A549 treated with Hydrocortisone at 1 μM for 4 hours (cell line): ENCODE measurements around the gene CACNA1S. TPM values are rescaled to one million over a fixed set of nuclear protein-coding genes. Genes with fewer than 3 reads are reported as not detected.

Source experiments
- total RNA-seq: library from RNA; stranded (reverse); fragments of 200-300 nt; extraction: Qiagen RNA extraction; gene quantifications from 5 replicates; pipeline ENCODE4 v1.2.3, GENCODE V29; 2022

Gene CACNA1S
- total RNA-seq, result 0.02 TPM in 1 of 5 replicates, not detected in the others

DNA sequence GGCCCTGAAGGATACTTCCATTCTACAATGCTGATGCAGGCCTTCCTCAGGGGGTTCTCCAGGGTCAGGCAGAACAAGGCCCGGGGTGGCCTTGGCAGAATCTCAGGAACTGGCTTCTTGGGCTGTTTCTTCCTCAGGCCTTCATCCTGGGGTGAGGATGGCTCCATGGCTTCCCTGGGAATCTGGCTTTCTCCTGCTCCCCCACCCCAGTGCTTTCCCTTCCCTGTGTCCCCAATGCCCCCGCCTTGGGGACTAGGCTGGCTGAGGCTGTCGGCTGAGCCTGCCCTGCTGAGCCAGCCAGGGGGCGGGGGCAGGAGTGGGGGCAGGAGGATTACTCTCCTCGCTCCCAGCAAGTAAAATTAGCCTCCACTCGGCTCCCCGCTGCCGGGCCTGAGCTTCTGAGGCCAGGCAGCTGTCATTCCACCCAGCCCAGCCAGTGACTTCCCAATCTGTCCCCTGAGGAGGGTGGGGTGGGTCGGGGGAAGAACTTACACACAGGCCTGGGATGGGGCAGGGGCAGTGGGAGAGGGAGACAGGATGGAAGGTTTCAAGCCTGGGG, at the start of gene CACNA1S:
CACNA1S (minus strand) TSS at position 254 of the 559 bp plus-strand sequence; CDS start at position 167, 87 bp downstream.

DNA sequence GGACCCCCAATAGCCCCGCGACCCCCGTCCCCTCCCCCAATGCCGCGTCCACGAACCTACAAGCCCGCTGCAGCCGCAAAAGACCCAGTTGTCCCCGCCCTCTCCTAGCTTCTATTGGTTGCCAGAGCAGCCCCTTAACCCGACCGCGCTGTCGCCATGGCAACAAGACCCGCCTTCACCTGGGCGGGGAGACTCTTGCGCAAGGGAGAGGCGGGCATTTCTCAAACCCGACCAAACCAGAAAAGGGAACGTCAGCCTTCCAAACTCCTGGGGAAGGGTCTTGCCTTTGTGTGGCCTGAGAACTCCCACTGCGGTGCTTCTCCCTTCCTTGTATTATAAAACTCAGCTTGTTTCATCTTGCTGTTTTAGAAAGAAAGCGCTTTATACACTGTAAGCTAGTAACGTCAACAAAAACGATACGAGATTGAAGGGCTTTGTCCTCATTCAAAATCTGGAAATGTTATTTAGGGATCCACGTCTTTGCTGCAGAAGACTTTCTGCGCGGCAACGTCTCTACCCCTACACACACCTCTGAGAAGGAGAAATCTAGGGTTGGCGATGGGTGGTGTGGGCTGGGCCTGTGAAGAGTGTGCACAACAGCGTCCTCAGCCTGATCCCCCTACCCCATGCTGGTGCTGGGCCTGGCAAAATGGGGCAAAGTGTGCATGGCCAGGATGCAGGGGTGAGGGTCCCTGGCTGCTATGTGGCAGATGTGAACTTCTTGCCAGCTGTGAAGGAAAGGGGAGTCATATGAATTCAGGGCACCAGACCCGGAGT, 42.4 kb upstream of the CACNA1S start, which contains the start of gene TMEM9:
TMEM9 (minus strand) TSS at position 86 of the 777 bp plus-strand sequence. CDS start 551 bp downstream, outside the sequence.

DNA sequence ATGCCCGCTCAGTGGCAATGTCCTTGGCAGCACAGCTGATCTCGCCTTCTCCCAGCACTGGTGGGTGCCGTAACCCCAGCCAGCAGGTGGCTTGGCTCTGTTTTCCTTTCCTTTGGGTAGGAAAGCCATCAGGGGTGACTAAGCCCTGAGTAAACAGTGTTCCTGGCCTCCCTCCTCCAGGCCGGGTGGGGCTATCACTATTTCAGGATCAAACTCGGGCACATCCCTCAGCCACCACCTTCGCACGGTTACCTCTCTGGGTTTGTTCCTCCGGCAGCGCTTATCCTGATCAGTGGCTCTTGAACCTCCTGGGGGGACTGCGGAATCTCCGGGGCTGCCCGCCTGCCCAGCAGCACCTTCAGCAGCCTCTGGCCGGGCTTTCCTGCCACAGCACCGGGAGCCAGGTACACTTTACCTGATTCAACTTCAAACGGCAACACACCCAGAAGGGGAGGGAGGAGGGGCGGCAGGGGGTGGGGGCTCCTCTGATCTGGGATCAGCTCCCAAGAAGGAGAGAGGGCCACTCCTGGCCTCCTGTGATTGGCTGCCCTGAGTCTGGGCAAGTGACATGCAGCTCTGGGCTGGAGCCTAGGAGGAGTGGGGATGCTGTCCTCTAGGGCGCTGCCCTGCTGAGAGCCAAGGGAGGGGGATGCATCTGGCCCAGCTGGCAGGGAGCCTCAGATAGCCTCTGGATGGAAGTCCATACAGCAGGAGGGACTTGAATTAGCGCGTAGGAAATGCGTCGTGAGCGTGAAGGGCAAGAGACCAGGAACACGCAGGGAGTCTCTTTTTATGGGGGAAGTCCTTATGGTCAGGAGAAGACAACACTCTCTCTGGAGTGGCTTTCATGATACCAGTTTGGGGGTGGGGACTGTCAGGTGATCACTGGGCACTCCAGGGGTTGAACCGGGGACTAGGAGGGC, 14.9 kb upstream of the CACNA1S start, which contains the start of gene ASCL5:
ASCL5 (minus strand) TSS at position 353 of the 923 bp plus-strand sequence. CDS start 11,812 bp downstream, outside the sequence.

DNA sequence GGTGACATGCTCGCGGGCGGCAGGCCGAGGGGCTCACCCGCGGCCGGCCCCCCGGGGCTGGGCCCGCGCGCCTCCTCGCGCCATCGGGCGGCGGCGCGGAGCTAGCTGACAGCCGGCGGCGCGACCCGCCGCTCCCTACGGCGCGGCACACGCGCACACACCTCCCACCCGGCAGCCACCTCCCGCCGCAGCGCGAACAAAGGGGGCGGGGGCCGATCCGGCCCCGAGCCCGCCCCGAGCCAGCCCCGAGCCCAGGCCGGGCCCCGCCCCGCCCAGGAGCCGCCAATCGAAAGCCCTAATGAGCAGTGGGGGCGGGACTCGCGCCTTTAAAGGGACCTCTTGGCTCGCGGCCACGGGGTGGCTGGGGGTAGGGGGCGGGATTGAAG, 88.7 kb downstream of the CACNA1S start, which contains the start of gene KIF21B:
KIF21B (minus strand) TSS at position 198 of the 386 bp plus-strand sequence. CDS start 331 bp downstream, outside the sequence.

Other genes starting within 250 kb of the CACNA1S start
- gene GPR25, start 239.4 kb downstream of the CACNA1S start, total RNA-seq, result not detected in 5 replicates
- gene INAVA, start 217.5 kb downstream of the CACNA1S start, total RNA-seq, result 39.8 to 52.8 TPM (median 45.0 TPM) in 5 replicates
- 1.3 to 2.2 TPM (median 1.9 TPM) in 5 replicates for gene KIF21B, start 88.7 kb downstream of the CACNA1S start, total RNA-seq
- 0.08 to 0.21 TPM (median 0.15 TPM) in 3 of 5 replicates, not detected in the others for gene ASCL5, start 14.8 kb upstream of the CACNA1S start, total RNA-seq
- 83.3 to 84.7 TPM (median 83.6 TPM) in 5 replicates for gene TMEM9, start 42.0 kb upstream of the CACNA1S start, total RNA-seq
- 0.49 to 0.74 TPM (median 0.55 TPM) in 5 replicates for gene IGFN1, start 78.4 kb upstream of the CACNA1S start, total RNA-seq
- 0.02 to 0.08 TPM (median 0.03 TPM) in 4 of 5 replicates, not detected in the other for gene PKP1, start 171.1 kb upstream of the CACNA1S start, total RNA-seq